SK-N-SH treated with all-trans-retinoic acid at 6 μM for 48 hours (cell line): ENCODE results near the gene NTM.

ENCODE experiments used
- ARNTL ChIP-seq: fragments of 450-650 bp; formaldehyde crosslinking; IDR thresholded peaks from 2 replicates; pipeline ENCODE4 v1.5.0; 2020; ENCODE audit warnings: low read depth, mild to moderate bottlenecking, moderate library complexity, borderline replicate concordance
- BACH2 ChIP-seq: fragments of 250-450 bp; sonication (Bioruptor Pico); IDR thresholded peaks from 2 replicates; pipeline ENCODE4 v1.9.0; 2021; ENCODE audit warnings: mild to moderate bottlenecking, borderline replicate concordance
- CREB5 ChIP-seq: fragments of 250-450 bp; sonication (Bioruptor Pico); IDR thresholded peaks from 2 replicates; pipeline ENCODE4 v1.5.1; 2020; ENCODE audit warnings: low read depth, mild to moderate bottlenecking, moderate library complexity
- ESRRG ChIP-seq: fragments of 250-450 bp; sonication (Bioruptor Pico); IDR thresholded peaks from 2 replicates; pipeline ENCODE4 v1.6.1; 2021; ENCODE audit warnings: mild to moderate bottlenecking
- GLIS3 ChIP-seq: fragments of 250-450 bp; sonication (Bioruptor Pico); IDR thresholded peaks from 2 replicates; pipeline ENCODE4 v1.5.0; 2020; ENCODE audit warnings: mild to moderate bottlenecking, moderate library complexity
- PATZ1 ChIP-seq: fragments of 250-450 bp; sonication (Bioruptor Pico); IDR thresholded peaks from 2 replicates; pipeline ENCODE4 v1.8.0; 2020; ENCODE audit warnings: mild to moderate bottlenecking, moderate library complexity, borderline replicate concordance
- POU6F1 ChIP-seq: fragments of 250-450 bp; sonication (Bioruptor Pico); IDR thresholded peaks from 2 replicates; pipeline ENCODE4 v1.8.0; 2021; ENCODE audit warnings: low read depth, mild to moderate bottlenecking, moderate library complexity, borderline replicate concordance
- TCF4 ChIP-seq: fragments of 250-450 bp; sonication (Bioruptor Pico); IDR thresholded peaks from 2 replicates; pipeline ENCODE4 v1.8.0; 2021; ENCODE audit warnings: mild to moderate bottlenecking, moderate library complexity, borderline replicate concordance
- ZFP3 ChIP-seq: fragments of 250-450 bp; sonication (Bioruptor Pico); IDR thresholded peaks from 2 replicates; pipeline ENCODE4 v1.5.0; 2020; ENCODE audit warnings: mild to moderate bottlenecking, moderate library complexity
- ZFP30 ChIP-seq: fragments of 450-650 bp; formaldehyde crosslinking; IDR thresholded peaks from 2 replicates; pipeline ENCODE4 v1.5.0; 2022; ENCODE audit warnings: mild to moderate bottlenecking, moderate library complexity

- TF ChIP-seq POU6F1 (CRISPR knock-in tag) (no peak), ESRRG (CRISPR knock-in tag) (no peak), GLIS3 (CRISPR knock-in tag) (no peak), PATZ1 (CRISPR knock-in tag) (no peak), ARNTL (CRISPR knock-in tag) (no peak), ZFP30 (CRISPR knock-in tag) (no peak), BACH2 (CRISPR knock-in tag) (no peak), TCF4 (no peak), ZFP3 (no peak), CREB5 (CRISPR knock-in tag) (no peak)
These were observed 352.7 kb downstream of the NTM start for GRCh38 chr11:131723088-131723487.
